ENCODE measurements around the gene FMNL2. TPM values are rescaled to one million over a fixed set of nuclear protein-coding genes. Genes with fewer than 3 reads are reported as not detected.

Gene FMNL2
- polyA plus RNA-seq, 1 donor from 2014 or later: 86.5 TPM

GRCh38 chr2:152620208-152620607, 285.2 kb downstream of the FMNL2 start:
- Histone ChIP-seq H2AFZ (ENCODE audit: low read depth, low read length) (no peak overlapping the region), H4K20me1 (ENCODE audit: insufficient read depth) (no peaks in the 10 kb centered on the region), H3K4me3 (ENCODE audit: low read length) (no peak overlapping the region), H3K9ac (ENCODE audit: low read length) (no peak overlapping the region), H3K79me2 (replicated peaks; ENCODE audit: insufficient read depth, low read length) (no peaks in the 10 kb centered on the region), H3K27ac (ENCODE audit: low read length) (no peak overlapping the region), H3K4me2 (ENCODE audit: low read length) (no peak overlapping the region), H3F3A (ENCODE audit: insufficient read depth, low read length, poor library complexity, severe bottlenecking) (no peaks in the 10 kb centered on the region), H3K27me3 (ENCODE audit: insufficient read depth, low read depth, low read length) (no peaks in the 10 kb centered on the region), H3K9me2 (ENCODE audit: insufficient read depth, low read length) (no peaks in the 10 kb centered on the region), H3K36me3 (ENCODE audit: insufficient read depth, low read length) (peaks cover 4% of the 10 kb centered on the region), H3K9me3 (ENCODE audit: low read length) (no peaks in the 10 kb centered on the region)
- TF ChIP-seq EZH2 (IDR thresholded peaks at IDR 0.05; ENCODE audit: borderline replicate concordance, insufficient read depth, low read length, poor library complexity, severe bottlenecking) (no peak), POLR2AphosphoS5 (IDR thresholded peaks at IDR 0.05) (no peak), SMC3 (conservative IDR thresholded peaks at IDR 0.05; ENCODE audit: poor library complexity) (no peak), CTCF (IDR thresholded peaks at IDR 0.05; ENCODE audit: poor library complexity, severe bottlenecking) (no peak), TAF1 (IDR thresholded peaks at IDR 0.05; ENCODE audit: low read depth) (no peak), EP300 (conservative IDR thresholded peaks at IDR 0.05; ENCODE audit: poor library complexity, severe bottlenecking) (no peak), MXI1 (conservative IDR thresholded peaks at IDR 0.05; ENCODE audit: poor library complexity, severe bottlenecking) (no peak), REST (IDR thresholded peaks at IDR 0.05; ENCODE audit: borderline replicate concordance) (no peak), RAD21 (conservative IDR thresholded peaks at IDR 0.05) (no peak)

- H3K4me2 ChIP-seq (ENCODE audit: low read length): no peak overlapping the region
- no peaks in the 10 kb centered on the region for H4K20me1 ChIP-seq (ENCODE audit: insufficient read depth)
- no peaks in the 10 kb centered on the region for H3K9me3 ChIP-seq (ENCODE audit: low read length)
- H3K9ac ChIP-seq (ENCODE audit: low read length): no peak overlapping the region
- H3K27ac ChIP-seq (ENCODE audit: low read length): no peak overlapping the region
- no peak overlapping the region for H3K4me3 ChIP-seq (ENCODE audit: low read length)
- H2AFZ ChIP-seq (ENCODE audit: low read depth, low read length): no peak overlapping the region
- TF ChIP-seq MXI1 (conservative IDR thresholded peaks at IDR 0.05; ENCODE audit: poor library complexity, severe bottlenecking) (no peak), EZH2 (IDR thresholded peaks at IDR 0.05; ENCODE audit: borderline replicate concordance, insufficient read depth, low read length, poor library complexity, severe bottlenecking) (no peak)
- H3F3A ChIP-seq (ENCODE audit: insufficient read depth, low read length, poor library complexity, severe bottlenecking): no peaks in the 10 kb centered on the region
- no peaks in the 10 kb centered on the region for H3K79me2 ChIP-seq (replicated peaks; ENCODE audit: insufficient read depth, low read length)
- H3K36me3 ChIP-seq (ENCODE audit: insufficient read depth, low read length): peaks cover 4% of the 10 kb centered on the region
- no peaks in the 10 kb centered on the region for H3K27me3 ChIP-seq (ENCODE audit: insufficient read depth, low read depth, low read length)
- no peaks in the 10 kb centered on the region for H3K9me2 ChIP-seq (ENCODE audit: insufficient read depth, low read length)
Observed at GRCh38 chr2:152620985-152621384, 286.0 kb downstream of the FMNL2 start.

- Histone ChIP-seq H3K9ac (ENCODE audit: low read length) (no peak overlapping the region), H3K9me3 (ENCODE audit: low read length) (no peaks in the 10 kb centered on the region), H3K79me2 (replicated peaks; ENCODE audit: insufficient read depth, low read length) (no peaks in the 10 kb centered on the region), H3F3A (ENCODE audit: insufficient read depth, low read length, poor library complexity, severe bottlenecking) (no peaks in the 10 kb centered on the region), H3K4me3 (ENCODE audit: low read length) (no peak overlapping the region), H3K27me3 (ENCODE audit: insufficient read depth, low read depth, low read length) (no peaks in the 10 kb centered on the region), H3K36me3 (ENCODE audit: insufficient read depth, low read length) (peaks cover 4% of the 10 kb centered on the region), H3K27ac (ENCODE audit: low read length) (no peak overlapping the region), H3K9me2 (ENCODE audit: insufficient read depth, low read length) (no peaks in the 10 kb centered on the region), H4K20me1 (ENCODE audit: insufficient read depth) (no peaks in the 10 kb centered on the region), H3K4me2 (ENCODE audit: low read length) (no peak overlapping the region), H2AFZ (ENCODE audit: low read depth, low read length) (no peak overlapping the region)
- TF ChIP-seq MXI1 (conservative IDR thresholded peaks at IDR 0.05; ENCODE audit: poor library complexity, severe bottlenecking) (no peak), EZH2 (IDR thresholded peaks at IDR 0.05; ENCODE audit: borderline replicate concordance, insufficient read depth, low read length, poor library complexity, severe bottlenecking) (no peak), TAF1 (IDR thresholded peaks at IDR 0.05; ENCODE audit: low read depth) (no peak), REST (IDR thresholded peaks at IDR 0.05; ENCODE audit: borderline replicate concordance) (no peak), SMC3 (conservative IDR thresholded peaks at IDR 0.05; ENCODE audit: poor library complexity) (no peak), POLR2AphosphoS5 (IDR thresholded peaks at IDR 0.05) (no peak), CTCF (IDR thresholded peaks at IDR 0.05; ENCODE audit: poor library complexity, severe bottlenecking) (no peak), RAD21 (conservative IDR thresholded peaks at IDR 0.05) (no peak), EP300 (conservative IDR thresholded peaks at IDR 0.05; ENCODE audit: poor library complexity, severe bottlenecking) (no peak)
Observed at GRCh38 chr2:152622219-152622618, 287.2 kb downstream of the FMNL2 start.
